Globus pallidus (tissue), 1 donor: ENCODE measurements around the gene ZNF648.
"Not testable (repeated sequence)": the region's sequence is repeated elsewhere in the genome, so short reads cannot be mapped to it uniquely, and the experiment has no call there.

Experiments used
- DNase-seq: peaks from one replicate; pipeline ENCODE4 v3.0.0-alpha.2; 2015; ENCODE audit warnings: low spot score

The ZNF648 gene

DNA sequence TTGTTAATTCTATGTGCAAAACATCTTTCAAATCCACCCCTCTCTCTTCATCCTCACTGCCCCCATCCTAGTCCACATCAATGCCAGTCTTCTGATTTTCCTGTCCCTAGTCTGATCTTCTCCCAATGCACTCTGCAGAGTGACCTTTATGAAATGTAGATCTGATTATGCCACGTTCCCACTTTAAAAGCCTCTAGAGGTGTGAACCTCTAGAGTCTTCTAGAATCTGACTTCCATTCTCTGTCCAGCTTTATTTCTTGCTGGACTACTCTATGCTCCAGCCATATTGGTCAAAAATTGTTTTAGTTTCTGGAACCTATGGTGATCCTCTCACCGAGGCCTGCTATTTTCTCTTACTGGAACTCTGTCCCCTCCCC, 32.5 kb downstream of the ZNF648 start:
- DNase-seq: peak; percentile 16

DNA sequence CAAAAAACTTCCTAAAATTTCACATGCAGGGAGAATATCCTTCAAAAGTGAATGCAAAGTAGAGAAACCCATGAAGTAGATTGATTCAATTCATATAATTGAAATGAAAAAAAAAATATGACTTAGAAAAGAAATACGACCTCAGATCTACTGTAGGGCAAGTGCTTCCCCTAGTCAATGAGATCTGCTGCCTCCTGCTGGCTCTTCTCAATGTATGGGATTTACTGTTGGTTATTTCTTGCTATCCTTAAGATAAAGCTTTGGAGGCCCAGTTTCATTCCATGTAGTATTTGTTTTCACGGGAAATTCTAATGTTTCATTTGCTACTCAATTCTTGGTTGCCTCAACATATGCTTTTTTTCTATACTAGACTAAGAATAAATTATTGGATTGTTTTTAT, 46.2 kb downstream of the ZNF648 start:
- no peak for DNase-seq

DNA sequence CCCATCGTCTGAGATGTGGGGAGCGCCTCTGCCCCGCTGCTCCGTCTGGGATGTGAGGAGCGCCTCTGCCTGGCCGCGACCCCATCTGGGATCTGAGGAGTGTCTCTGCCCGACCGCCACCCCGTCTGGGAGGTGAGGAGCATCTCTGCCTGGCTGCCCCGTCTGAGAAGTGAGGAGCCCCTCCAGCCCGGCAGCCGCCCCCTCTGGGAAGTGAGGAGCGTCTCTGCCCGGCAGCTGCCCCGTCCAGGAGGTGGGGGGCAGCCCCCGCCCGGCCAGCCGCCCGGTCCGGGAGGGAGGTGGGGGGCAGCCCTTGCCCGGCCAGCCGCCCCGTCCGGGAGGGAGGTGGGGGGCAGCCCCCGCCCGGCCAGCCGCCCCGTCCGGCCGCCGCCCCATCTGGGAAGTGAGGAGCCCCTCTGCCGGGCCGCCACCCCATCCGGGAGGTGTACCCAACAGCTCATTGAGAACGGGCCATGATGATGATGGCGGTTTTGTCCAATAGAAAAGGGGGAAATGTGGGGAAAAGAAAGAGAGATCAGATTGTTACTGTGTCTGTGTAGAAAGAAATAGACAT, 50.6 kb downstream of the ZNF648 start:
- not testable (repeated sequence) for DNase-seq

DNA sequence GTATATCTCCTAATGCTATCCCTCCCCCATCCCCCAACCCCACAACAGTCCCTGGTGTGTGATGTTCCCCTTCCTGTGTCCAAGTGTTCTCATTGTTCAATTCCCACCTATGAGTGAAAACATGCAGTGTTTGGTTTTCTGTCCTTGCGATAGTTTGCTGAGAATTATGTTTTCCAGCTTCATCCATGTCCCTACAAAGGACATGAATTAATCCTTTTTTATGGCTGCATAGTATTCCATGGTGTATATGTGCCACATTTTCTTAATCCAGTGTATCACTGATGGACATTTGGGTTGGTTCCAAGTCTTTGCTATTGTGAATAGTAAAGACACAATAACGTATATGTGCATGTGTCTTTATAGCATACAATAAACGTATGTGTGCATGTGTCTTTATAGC, 56.1 kb downstream of the ZNF648 start:
- not testable (repeated sequence) for DNase-seq

DNA sequence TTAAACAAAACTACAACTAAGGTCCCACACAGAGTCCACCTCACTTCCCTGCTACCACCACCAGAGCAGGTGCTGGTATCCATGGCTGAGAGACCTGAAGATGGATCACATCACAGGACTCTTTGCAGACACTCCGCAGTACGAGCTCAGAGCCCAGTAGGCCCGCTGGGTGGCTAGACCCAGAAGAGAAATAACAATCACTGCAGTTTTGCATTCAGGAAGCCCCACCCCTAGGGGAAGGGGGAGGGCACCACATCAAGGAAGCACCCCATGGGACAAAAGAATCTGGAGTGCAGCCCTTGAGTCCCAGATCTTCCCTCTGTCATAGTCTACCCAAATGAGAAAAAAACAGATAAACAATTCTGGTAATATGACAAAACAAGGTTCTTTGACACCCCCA, 56.9 kb downstream of the ZNF648 start:
- DNase-seq: no peak
